H9 (cell line): ENCODE data around the gene COG3. TPM values are rescaled to one million over a fixed set of nuclear protein-coding genes. Genes with fewer than 3 reads are reported as not detected.

Source experiments
- DNase-seq: peaks from one replicate; pipeline ENCODE4 v3.0.0-alpha.2; 2017
- H2AFZ ChIP-seq: one replicate; pipeline ENCODE4 v1.6.1; 2013; ENCODE audit warnings: mild to moderate bottlenecking, low read length, control low read depth, moderate library complexity
- H2AK5ac ChIP-seq: 2 replicates; pipeline ENCODE4 v1.6.1; 2013; ENCODE audit warnings: low read length, control low read depth, mixed read lengths; ENCODE audit not compliant: insufficient read length
- H2BK120ac ChIP-seq: one replicate; pipeline ENCODE4 v1.6.1; 2013; ENCODE audit warnings: low read depth, mild to moderate bottlenecking, low read length, control low read depth, inconsistent platforms; ENCODE audit not compliant: poor library complexity, severe bottlenecking
- H2BK12ac ChIP-seq: 2 replicates; pipeline ENCODE4 v1.6.1; 2013; ENCODE audit warnings: low read length, control low read depth, mixed read lengths, low read depth; ENCODE audit not compliant: insufficient read length
- H2BK15ac ChIP-seq: 2 replicates; pipeline ENCODE4 v1.6.1; 2013; ENCODE audit warnings: low read depth, low read length, control low read depth
- H2BK20ac ChIP-seq: one replicate; pipeline ENCODE4 v1.6.1; 2013; ENCODE audit warnings: low read depth, mild to moderate bottlenecking, low read length, control low read depth, inconsistent platforms; ENCODE audit not compliant: poor library complexity, severe bottlenecking
- H2BK5ac ChIP-seq: 2 replicates; pipeline ENCODE4 v1.6.1; 2013; ENCODE audit warnings: low read length, control low read depth, mixed read lengths; ENCODE audit not compliant: insufficient read length
- H3K14ac ChIP-seq: 2 replicates; pipeline ENCODE4 v1.6.1; 2013; ENCODE audit warnings: low read length, control low read depth; ENCODE audit not compliant: insufficient read depth
- H3K18ac ChIP-seq: 2 replicates; pipeline ENCODE4 v1.6.1; 2013; ENCODE audit warnings: low read depth, mild to moderate bottlenecking, mixed read lengths, low read length, control low read depth; ENCODE audit not compliant: insufficient read length
- H3K23ac ChIP-seq: 2 replicates; pipeline ENCODE4 v1.6.1; 2013; ENCODE audit warnings: low read length, control low read depth, mixed read lengths, low read depth; ENCODE audit not compliant: insufficient read length
- H3K23me2 ChIP-seq: 2 replicates; pipeline ENCODE4 v1.6.1; 2013; ENCODE audit warnings: low read depth, mild to moderate bottlenecking, mixed read lengths, low read length, control low read depth; ENCODE audit not compliant: insufficient read length, poor library complexity, severe bottlenecking
- H3K27ac ChIP-seq: 2 replicates; pipeline ENCODE4 v1.5.1; 2013; ENCODE audit warnings: low read length, control low read depth, mixed read lengths, low read depth; ENCODE audit not compliant: insufficient read length
- H3K27me3 ChIP-seq: 2 replicates; pipeline ENCODE4 v1.6.1; 2013; ENCODE audit warnings: low read length, control low read depth, inconsistent platforms; ENCODE audit not compliant: insufficient read depth
- H3K4ac ChIP-seq: 2 replicates; pipeline ENCODE4 v1.6.1; 2013; ENCODE audit warnings: low read depth, mild to moderate bottlenecking, control low read depth, inconsistent platforms, low read length, moderate library complexity
- H3K4me1 ChIP-seq: 2 replicates; pipeline ENCODE4 v1.6.1; 2013; ENCODE audit warnings: low read length, control low read depth, inconsistent platforms; ENCODE audit not compliant: insufficient read depth
- H3K4me2 ChIP-seq: 2 replicates; pipeline ENCODE4 v1.6.1; 2013; ENCODE audit warnings: low read length, control low read depth, mixed read lengths; ENCODE audit not compliant: insufficient read length, insufficient read depth
- H3K56ac ChIP-seq: 2 replicates; pipeline ENCODE4 v1.6.1; 2013; ENCODE audit warnings: low read depth, mild to moderate bottlenecking, mixed read lengths, low read length, control low read depth; ENCODE audit not compliant: insufficient read length
- H3K79me1 ChIP-seq: 2 replicates; pipeline ENCODE4 v1.6.1; 2013; ENCODE audit warnings: low read depth, mild to moderate bottlenecking, moderate library complexity, low read length, control low read depth, inconsistent platforms; ENCODE audit not compliant: insufficient read depth, poor library complexity, severe bottlenecking
- H3K79me2 ChIP-seq: 2 replicates; pipeline ENCODE4 v1.6.1; 2013; ENCODE audit warnings: low read length, control low read depth, inconsistent platforms; ENCODE audit not compliant: insufficient read depth
- H3K9ac ChIP-seq: 2 replicates; pipeline ENCODE4 v1.6.1; 2013; ENCODE audit warnings: low read length, control low read depth, mixed read lengths; ENCODE audit not compliant: insufficient read length; ENCODE audit errors: extremely low read depth
- H3K9me3 ChIP-seq: one replicate; pipeline ENCODE4 v1.6.1; 2013; ENCODE audit warnings: low read depth, low read length, inconsistent platforms; ENCODE audit not compliant: control insufficient read depth
- H3T11ph ChIP-seq: one replicate; pipeline ENCODE4 v1.6.1; 2013; ENCODE audit warnings: mild to moderate bottlenecking, low read length, control low read depth, inconsistent platforms
- H4K20me1 ChIP-seq: one replicate; pipeline ENCODE4 v1.6.1; 2013; ENCODE audit not compliant: control insufficient read depth, insufficient read length, insufficient read depth
- H4K5ac ChIP-seq: 2 replicates; pipeline ENCODE4 v1.6.1; 2013; ENCODE audit warnings: low read depth, mild to moderate bottlenecking, mixed read lengths, low read length, control low read depth; ENCODE audit not compliant: insufficient read length
- H4K8ac ChIP-seq: replicated peaks from 2 replicates; pipeline ENCODE4 v1.6.1; 2013; ENCODE audit warnings: low read length, control low read depth, mixed read lengths, low read depth; ENCODE audit not compliant: insufficient read length
- H4K91ac ChIP-seq: 2 replicates; pipeline ENCODE4 v1.6.1; 2013; ENCODE audit warnings: low read depth, mild to moderate bottlenecking, moderate library complexity, mixed read lengths, low read length, control low read depth; ENCODE audit not compliant: insufficient read length
- H3K27ac Mint-ChIP-seq, 3 experiments: 2 replicates in 2 of 3; 3 replicates in 1 of 3; pipeline ENCODE4 v1.8.0; 2020 to 2021; ENCODE audit warnings: mixed read lengths in 3 of 3, mild to moderate bottlenecking in 1 of 3, moderate library complexity in 1 of 3
- H3K27me3 Mint-ChIP-seq: 2 replicates; pipeline ENCODE4 v1.8.0; 2021; ENCODE audit warnings: low read depth, mild to moderate bottlenecking, moderate library complexity, mixed read lengths
- H3K36me3 Mint-ChIP-seq, 3 experiments: 2 replicates in 2 of 3; 3 replicates in 1 of 3; pipeline ENCODE4 v1.8.0; 2020 to 2021; ENCODE audit warnings: low read depth in 3 of 3, mixed read lengths in 3 of 3; ENCODE audit not compliant: insufficient read depth in 1 of 3
- H3K4me1 Mint-ChIP-seq, 2 experiments: 2 replicates each; pipeline ENCODE4 v1.8.0; 2020; ENCODE audit warnings: mixed read lengths in 2 of 2
- H3K4me3 Mint-ChIP-seq, 2 experiments: 2 replicates in 1 of 2; 3 replicates in 1 of 2; pipeline ENCODE4 v1.8.0; 2020 to 2021; ENCODE audit warnings: mild to moderate bottlenecking in 2 of 2, mixed read lengths in 2 of 2, moderate library complexity in 1 of 2
- H3K9me3 Mint-ChIP-seq, 2 experiments: 2 replicates in 1 of 2; 3 replicates in 1 of 2; pipeline ENCODE4 v1.8.0; 2020; ENCODE audit warnings: mild to moderate bottlenecking in 2 of 2, mixed read lengths in 2 of 2, moderate library complexity in 1 of 2
- CTCF ChIP-seq: fragments of 200-600 bp; sonication (generic); conservative IDR thresholded peaks from 3 replicates; pipeline ENCODE4 v1.8.0; 2021; ENCODE audit warnings: antibody characterized with exemption, mild to moderate bottlenecking
- WGBS: extraction: QIAGEN DNeasy Blood & Tissue Kit; methylation state at CpG from one replicate; pipeline ENCODE4 v1.1.7; 2013; ENCODE audit warnings: missing lambda C conversion rate, low lambda C conversion rate, mixed read lengths; ENCODE audit not compliant: insufficient read length; ENCODE audit errors: extremely low coverage; 5-methylcytosine and 5-hydroxymethylcytosine counted together
- total RNA-seq: library from RNA; stranded (reverse); gene quantifications from 2 replicates; pipeline ENCODE4 v1.2.1, GENCODE V29; 2021

Gene COG3
- total RNA-seq, 1 experiment from 2014 or later: 16.5 TPM

DNA sequence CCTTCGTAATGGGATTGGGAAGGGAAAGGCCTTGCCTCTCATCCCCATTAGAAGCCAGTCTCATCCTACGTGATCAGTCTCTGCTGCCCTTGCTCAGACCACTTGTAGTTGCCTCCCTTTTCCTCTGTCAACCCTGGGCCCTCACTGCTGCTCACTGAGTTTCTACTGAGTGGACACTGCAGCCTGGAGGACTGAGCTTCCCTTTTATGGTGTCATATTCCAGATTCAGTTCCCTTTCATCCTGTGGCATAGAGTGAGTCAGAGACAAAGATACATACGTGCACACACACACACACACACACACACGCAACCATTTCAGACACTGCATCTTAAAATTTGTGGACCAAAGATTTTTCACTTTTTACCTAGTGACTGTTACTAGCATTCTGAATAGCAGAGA is 56.6 kb downstream of the COG3 start:
- H2BK120ac ChIP-seq: no peak overlapping the region
- no peak overlapping the region for H4K5ac ChIP-seq
- no peak overlapping the region for H3K27ac ChIP-seq
- H3K4me2 ChIP-seq: no peak overlapping the region
- no peaks in the 10 kb centered on the region for H3K27me3 Mint-ChIP-seq
- H2BK15ac ChIP-seq: no peak overlapping the region
- H2BK5ac ChIP-seq: no peak overlapping the region
- H3K9ac ChIP-seq: no peak overlapping the region
- no peaks in the 10 kb centered on the region for H3K79me2 ChIP-seq
- no peak for DNase-seq
- no peak overlapping the region for H3K4me3 Mint-ChIP-seq
- no peak for TF ChIP-seq CTCF
- H3K23ac ChIP-seq: no peak overlapping the region
- H3K27ac Mint-ChIP-seq: 0 out of 7 replicates have a peak overlapping the region, but pooled peaks of 1 of the 3 experiments have one; percentile 22
- H4K8ac ChIP-seq: no peak overlapping the region
- H3K27me3 ChIP-seq: no peaks in the 10 kb centered on the region
- no peaks in the 10 kb centered on the region for H4K20me1 ChIP-seq
- no peak overlapping the region for H2AK5ac ChIP-seq
- H3K56ac ChIP-seq: no peak overlapping the region
- H3K9me3 ChIP-seq: no peaks in the 10 kb centered on the region
- H3K4me1 Mint-ChIP-seq: peaks cover 11 to 18% of the 10 kb centered on the region in 2 experiments
- H3K9me3 Mint-ChIP-seq: no peaks in the 10 kb centered on the region
- no peak overlapping the region for H3K4ac ChIP-seq
- H3K36me3 Mint-ChIP-seq: peaks cover 14 to 50% (median 40%) of the 10 kb centered on the region in 3 experiments; a peak in 6 of 7 replicates
- no peak overlapping the region for H2AFZ ChIP-seq
- no peak overlapping the region for H2BK20ac ChIP-seq
- H4K91ac ChIP-seq: no peak overlapping the region
- no peaks in the 10 kb centered on the region for H3K23me2 ChIP-seq
- no peak overlapping the region for H3K14ac ChIP-seq
- no peak overlapping the region for H3K18ac ChIP-seq
- H3T11ph ChIP-seq: no peak overlapping the region
- no CpG with 5 or more reads among the region's 4 CpGs for WGBS
- no peaks in the 10 kb centered on the region for H3K4me1 ChIP-seq
- no peaks in the 10 kb centered on the region for H3K79me1 ChIP-seq
- no peak overlapping the region for H2BK12ac ChIP-seq
